ENCODE results near the gene SLC35F1.

GRCh38 chr6:118023771-118024170, 116.7 kb downstream of the SLC35F1 start:
- TF ChIP-seq, protein P1, sequence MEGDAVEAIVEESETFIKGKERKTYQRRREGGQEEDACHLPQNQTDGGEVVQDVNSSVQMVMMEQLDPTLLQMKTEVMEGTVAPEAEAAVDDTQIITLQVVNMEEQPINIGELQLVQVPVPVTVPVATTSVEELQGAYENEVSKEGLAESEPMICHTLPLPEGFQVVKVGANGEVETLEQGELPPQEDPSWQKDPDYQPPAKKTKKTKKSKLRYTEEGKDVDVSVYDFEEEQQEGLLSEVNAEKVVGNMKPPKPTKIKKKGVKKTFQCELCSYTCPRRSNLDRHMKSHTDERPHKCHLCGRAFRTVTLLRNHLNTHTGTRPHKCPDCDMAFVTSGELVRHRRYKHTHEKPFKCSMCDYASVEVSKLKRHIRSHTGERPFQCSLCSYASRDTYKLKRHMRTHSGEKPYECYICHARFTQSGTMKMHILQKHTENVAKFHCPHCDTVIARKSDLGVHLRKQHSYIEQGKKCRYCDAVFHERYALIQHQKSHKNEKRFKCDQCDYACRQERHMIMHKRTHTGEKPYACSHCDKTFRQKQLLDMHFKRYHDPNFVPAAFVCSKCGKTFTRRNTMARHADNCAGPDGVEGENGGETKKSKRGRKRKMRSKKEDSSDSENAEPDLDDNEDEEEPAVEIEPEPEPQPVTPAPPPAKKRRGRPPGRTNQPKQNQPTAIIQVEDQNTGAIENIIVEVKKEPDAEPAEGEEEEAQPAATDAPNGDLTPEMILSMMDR (IDR thresholded peaks at IDR 0.05; ENCODE audit: poor library complexity) = no peak
- TF ChIP-seq EZH2 (IDR thresholded peaks at IDR 0.05; ENCODE audit: borderline replicate concordance) (no peak), EZH2phosphoT487 (IDR thresholded peaks at IDR 0.05; ENCODE audit: low read depth, severe bottlenecking, unreplicated experiment) (no peak)

Measured in hepatocyte (in vitro differentiated cells).